Measurements from ENCODE around the gene PDE3A.

Gene PDE3A

DNA sequence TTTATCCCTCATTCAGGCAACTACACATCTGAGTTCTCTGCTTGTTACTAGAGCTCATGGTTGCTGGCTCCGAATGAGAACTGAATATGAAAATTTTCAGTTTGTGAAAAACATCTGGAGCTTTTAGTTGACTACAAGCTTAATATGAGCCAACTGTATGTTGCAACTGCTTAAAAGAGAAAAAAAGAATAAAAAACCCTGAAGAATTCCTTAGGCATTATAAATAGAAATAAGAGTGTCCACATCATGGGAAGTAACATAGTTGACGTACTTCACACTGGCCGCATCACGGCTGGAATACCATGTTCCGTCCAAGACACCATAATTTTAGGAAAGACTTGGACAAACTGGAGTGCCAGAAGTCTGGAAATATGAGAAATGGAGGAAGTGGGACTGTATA is 57.9 kb downstream of the PDE3A start:
- no peak overlapping the region for H3K27ac Mint-ChIP-seq
- peaks cover 2% of the 10 kb centered on the region for H3K27me3 Mint-ChIP-seq (ENCODE audit: low read depth, poor library complexity)
- peaks cover 14% of the 10 kb centered on the region for H3K4me1 Mint-ChIP-seq

DNA sequence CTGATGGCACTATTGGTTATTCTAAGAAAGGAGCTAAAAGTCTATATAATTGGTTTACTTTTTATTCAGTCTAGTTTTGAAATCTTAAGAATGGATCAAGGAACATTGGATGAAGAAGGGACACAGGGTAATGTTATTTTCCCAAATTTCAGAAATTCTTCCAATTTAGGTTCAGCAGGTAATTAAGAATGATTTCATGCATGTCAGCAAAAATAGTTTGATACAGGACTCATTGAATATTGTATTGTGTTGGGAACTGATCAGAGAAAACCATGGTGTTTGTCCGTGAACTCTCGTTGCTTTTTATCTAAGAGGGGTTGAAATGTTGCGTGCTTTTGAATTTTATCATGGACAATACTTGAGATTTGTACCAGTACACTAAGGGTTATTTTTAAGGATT is 58.6 kb downstream of the PDE3A start:
- peaks cover 2% of the 10 kb centered on the region for H3K27me3 Mint-ChIP-seq (ENCODE audit: low read depth, poor library complexity)
- no peak for DNase-seq
- no peaks in the 10 kb centered on the region for H3K9me3 Mint-ChIP-seq
- TF ChIP-seq, protein P1, sequence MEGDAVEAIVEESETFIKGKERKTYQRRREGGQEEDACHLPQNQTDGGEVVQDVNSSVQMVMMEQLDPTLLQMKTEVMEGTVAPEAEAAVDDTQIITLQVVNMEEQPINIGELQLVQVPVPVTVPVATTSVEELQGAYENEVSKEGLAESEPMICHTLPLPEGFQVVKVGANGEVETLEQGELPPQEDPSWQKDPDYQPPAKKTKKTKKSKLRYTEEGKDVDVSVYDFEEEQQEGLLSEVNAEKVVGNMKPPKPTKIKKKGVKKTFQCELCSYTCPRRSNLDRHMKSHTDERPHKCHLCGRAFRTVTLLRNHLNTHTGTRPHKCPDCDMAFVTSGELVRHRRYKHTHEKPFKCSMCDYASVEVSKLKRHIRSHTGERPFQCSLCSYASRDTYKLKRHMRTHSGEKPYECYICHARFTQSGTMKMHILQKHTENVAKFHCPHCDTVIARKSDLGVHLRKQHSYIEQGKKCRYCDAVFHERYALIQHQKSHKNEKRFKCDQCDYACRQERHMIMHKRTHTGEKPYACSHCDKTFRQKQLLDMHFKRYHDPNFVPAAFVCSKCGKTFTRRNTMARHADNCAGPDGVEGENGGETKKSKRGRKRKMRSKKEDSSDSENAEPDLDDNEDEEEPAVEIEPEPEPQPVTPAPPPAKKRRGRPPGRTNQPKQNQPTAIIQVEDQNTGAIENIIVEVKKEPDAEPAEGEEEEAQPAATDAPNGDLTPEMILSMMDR (IDR thresholded peaks at IDR 0.05): no peak
- H3K4me1 Mint-ChIP-seq: peaks cover 9% of the 10 kb centered on the region
- no peak overlapping the region for H3K27ac Mint-ChIP-seq
- H3K4me3 Mint-ChIP-seq: no peak overlapping the region
- no peaks in the 10 kb centered on the region for H3K36me3 Mint-ChIP-seq (ENCODE audit: low read depth)

More for the DNA sequence above, 57.9 kb downstream of the PDE3A start:
- Mint-ChIP-seq H3K9me3 (no peaks in the 10 kb centered on the region), H3K4me3 (no peak overlapping the region), H3K36me3 (ENCODE audit: low read depth) (no peaks in the 10 kb centered on the region)
- DNase-seq: no peak
- TF ChIP-seq, protein P1 (IDR thresholded peaks at IDR 0.05): no peak

DNA sequence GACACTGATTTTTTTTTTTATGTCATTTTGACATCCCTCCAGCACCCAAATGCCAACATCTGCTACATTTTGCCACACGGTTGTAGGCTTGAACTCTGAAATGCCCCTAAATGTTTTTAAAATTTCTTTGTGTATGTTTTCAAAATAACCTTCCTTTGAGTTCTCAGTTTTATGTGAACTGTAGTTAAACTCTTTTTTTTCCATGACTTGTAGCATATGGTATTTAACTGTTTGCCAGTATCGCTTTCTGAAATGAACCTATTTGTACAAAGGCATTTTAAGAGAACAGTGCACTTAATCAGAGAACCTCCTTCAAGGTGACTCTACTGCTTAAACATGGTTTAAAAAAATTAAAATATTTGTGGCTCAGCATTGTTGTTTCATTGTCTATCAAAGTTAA is 61.5 kb downstream of the PDE3A start:
- Mint-ChIP-seq H3K9me3 (no peaks in the 10 kb centered on the region), H3K27ac (no peak overlapping the region), H3K4me1 (no peaks in the 10 kb centered on the region), H3K27me3 (ENCODE audit: low read depth, poor library complexity) (peaks cover 4% of the 10 kb centered on the region), H3K36me3 (ENCODE audit: low read depth) (no peaks in the 10 kb centered on the region), H3K4me3 (no peak overlapping the region)
- TF ChIP-seq, protein P1 (IDR thresholded peaks at IDR 0.05): no peak
- no peak for DNase-seq

DNA sequence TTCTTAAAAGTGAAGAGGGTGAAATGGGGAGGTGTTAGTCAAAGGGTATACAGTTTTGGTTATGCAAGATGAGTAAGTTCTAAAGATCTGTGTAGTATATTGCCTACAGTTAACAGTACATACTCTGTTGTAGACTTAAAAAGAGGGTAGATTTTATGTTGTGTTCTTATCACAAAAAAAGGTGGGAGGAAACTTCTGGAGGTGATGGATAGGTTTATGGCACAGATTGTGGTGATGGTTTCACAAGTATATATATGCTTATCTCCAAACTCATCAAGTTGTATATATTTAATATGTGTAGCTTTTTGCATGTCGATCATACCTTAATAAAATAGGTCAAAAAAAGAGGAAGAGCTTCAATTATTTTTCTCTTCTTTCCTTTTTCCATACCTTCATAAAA is 64.0 kb downstream of the PDE3A start:
- Mint-ChIP-seq H3K27me3 (ENCODE audit: low read depth, poor library complexity) (peaks cover 9% of the 10 kb centered on the region), H3K9me3 (no peaks in the 10 kb centered on the region), H3K4me1 (peaks cover 9% of the 10 kb centered on the region), H3K36me3 (ENCODE audit: low read depth) (no peaks in the 10 kb centered on the region), H3K27ac (no peak overlapping the region), H3K4me3 (no peak overlapping the region)
- no peak for DNase-seq
- TF ChIP-seq, protein P1 (IDR thresholded peaks at IDR 0.05): no peak

DNA sequence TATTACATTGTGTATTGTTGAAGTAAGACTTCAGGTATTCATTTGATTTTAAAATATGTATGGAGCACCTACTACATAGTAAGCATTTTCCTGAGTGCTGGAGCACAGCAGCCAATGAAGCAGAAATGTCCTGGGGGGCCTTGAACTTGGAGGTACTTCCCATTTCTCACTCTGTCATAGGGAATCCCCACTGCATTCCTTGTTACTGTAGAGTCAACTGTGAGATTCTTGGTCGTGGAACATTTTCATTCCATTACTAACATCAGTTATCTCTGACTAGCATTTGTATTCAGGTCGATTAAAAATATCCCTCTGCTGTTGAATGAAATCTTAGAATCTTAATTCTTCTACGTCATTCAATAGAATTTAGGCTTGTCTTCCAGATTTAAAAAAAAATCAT is 66.7 kb downstream of the PDE3A start:
- peaks cover 9% of the 10 kb centered on the region for H3K4me1 Mint-ChIP-seq
- H3K4me3 Mint-ChIP-seq: no peak overlapping the region
- no peak overlapping the region for H3K27ac Mint-ChIP-seq
- TF ChIP-seq, protein P1 (IDR thresholded peaks at IDR 0.05): no peak
- no peaks in the 10 kb centered on the region for H3K36me3 Mint-ChIP-seq (ENCODE audit: low read depth)
- H3K9me3 Mint-ChIP-seq: no peaks in the 10 kb centered on the region
- peaks cover 9% of the 10 kb centered on the region for H3K27me3 Mint-ChIP-seq (ENCODE audit: low read depth, poor library complexity)
- no peak for DNase-seq

DNA sequence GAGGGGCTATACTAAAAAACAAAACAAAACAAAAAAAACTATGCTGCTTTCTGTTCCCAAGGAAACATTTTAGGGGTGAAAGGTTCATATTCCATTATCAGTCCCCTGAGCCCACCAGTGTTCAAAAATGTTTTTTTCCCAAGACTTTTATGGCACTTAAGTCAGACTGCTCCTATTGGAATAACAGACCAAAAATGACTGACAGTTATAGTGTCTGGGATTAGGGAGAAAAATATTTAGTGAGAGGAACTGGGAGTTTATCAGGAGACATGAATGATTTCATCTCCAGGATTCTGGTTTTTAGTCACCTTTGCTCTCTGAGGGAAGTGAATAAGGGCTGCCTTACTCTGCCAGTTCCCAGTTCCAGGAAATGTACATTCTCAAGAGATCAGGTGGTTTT is 68.0 kb downstream of the PDE3A start:
- TF ChIP-seq, protein P1 (IDR thresholded peaks at IDR 0.05): no peak
- Mint-ChIP-seq H3K27ac (no peak overlapping the region), H3K4me1 (peaks cover 9% of the 10 kb centered on the region), H3K4me3 (no peak overlapping the region), H3K36me3 (ENCODE audit: low read depth) (no peaks in the 10 kb centered on the region), H3K27me3 (ENCODE audit: low read depth, poor library complexity) (peaks cover 13% of the 10 kb centered on the region), H3K9me3 (no peaks in the 10 kb centered on the region)
- no peak for DNase-seq
